Ishikawa (cell line): Measurements from ENCODE around the gene FSD2.

Experiments
- CEBPB ChIP-seq: IDR thresholded peaks from 2 replicates; pipeline ENCODE4 v1.6.1; 2012
- CREB1 ChIP-seq: IDR thresholded peaks from 2 replicates; pipeline ENCODE4 v1.6.1; 2012; ENCODE audit warnings: low read depth
- EGR1 ChIP-seq: IDR thresholded peaks from 2 replicates; pipeline ENCODE4 v1.6.1; 2012
- EP300 ChIP-seq: IDR thresholded peaks from 2 replicates; pipeline ENCODE4 v1.6.1; 2012; ENCODE audit warnings: borderline replicate concordance
- FOXM1 ChIP-seq: IDR thresholded peaks from 2 replicates; pipeline ENCODE4 v1.6.1; 2012; ENCODE audit warnings: low read depth, borderline replicate concordance
- MAX ChIP-seq: IDR thresholded peaks from 2 replicates; pipeline ENCODE4 v1.6.1; 2012
- NFIC ChIP-seq: IDR thresholded peaks from 2 replicates; pipeline ENCODE4 v1.6.1; 2012
- RAD21 ChIP-seq: IDR thresholded peaks from 2 replicates; pipeline ENCODE4 v1.6.1; 2012; ENCODE audit warnings: low read depth
- REST ChIP-seq: IDR thresholded peaks from 2 replicates; pipeline ENCODE4 v1.6.1; 2012; ENCODE audit warnings: low read depth, mild to moderate bottlenecking
- TAF1 ChIP-seq: IDR thresholded peaks from 2 replicates; pipeline ENCODE4 v1.6.1; 2012; ENCODE audit warnings: low read depth, mild to moderate bottlenecking
- TCF12 ChIP-seq: IDR thresholded peaks from 2 replicates; pipeline ENCODE4 v1.6.1; 2012; ENCODE audit warnings: low read depth
- TEAD4 ChIP-seq: IDR thresholded peaks from 2 replicates; pipeline ENCODE4 v1.6.1; 2012
- YY1 ChIP-seq: IDR thresholded peaks from 2 replicates; pipeline ENCODE4 v1.6.1; 2012; ENCODE audit warnings: low read depth
- ZBTB7A ChIP-seq: IDR thresholded peaks from 2 replicates; pipeline ENCODE4 v1.6.1; 2012; ENCODE audit warnings: low read depth
- TF ChIP-seq, protein P1 (sequence below): IDR thresholded peaks from 2 replicates; pipeline ENCODE4 v1.6.1; 2012

The FSD2 gene

GRCh38 chr15:82739086-82739485 is 66.8 kb downstream of the FSD2 start:
- TF ChIP-seq CEBPB (no peak), ZBTB7A (no peak), TEAD4 (no peak), FOXM1 (no peak), TCF12 (no peak)

GRCh38 chr15:82737975-82738374 is 67.9 kb downstream of the FSD2 start:
- TF ChIP-seq RAD21 (no peak), EP300 (no peak), EGR1 (no peak), TCF12 (no peak)

DNA sequence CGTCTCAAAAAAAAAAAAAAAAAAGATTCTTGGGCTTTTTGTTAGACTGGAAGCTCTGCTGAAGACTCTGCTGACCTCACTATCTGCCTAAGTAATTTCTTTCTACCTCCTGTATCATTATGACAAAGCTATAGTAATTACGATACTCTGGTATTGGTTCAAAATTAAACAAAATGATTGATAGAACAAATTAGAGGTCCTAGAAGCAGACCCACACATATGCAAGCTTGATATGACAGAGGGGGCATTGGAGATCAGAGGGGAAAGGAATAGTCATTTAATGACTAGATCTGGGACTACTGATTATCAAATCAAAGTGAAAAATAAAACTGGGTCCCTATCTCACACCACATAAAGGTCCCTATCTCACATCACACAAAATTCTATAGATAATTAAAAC is 74.3 kb downstream of the FSD2 start:
- no peak for TF ChIP-seq NFIC

- TF ChIP-seq EP300 (no peak), YY1 (no peak), CEBPB (no peak), RAD21 (no peak), MAX (no peak), FOXM1 (no peak), ZBTB7A (no peak), TEAD4 (no peak), EGR1 (no peak), TCF12 (no peak), NFIC (no peak)
These were observed 75.8 kb downstream of the FSD2 start for GRCh38 chr15:82730022-82730530.

DNA sequence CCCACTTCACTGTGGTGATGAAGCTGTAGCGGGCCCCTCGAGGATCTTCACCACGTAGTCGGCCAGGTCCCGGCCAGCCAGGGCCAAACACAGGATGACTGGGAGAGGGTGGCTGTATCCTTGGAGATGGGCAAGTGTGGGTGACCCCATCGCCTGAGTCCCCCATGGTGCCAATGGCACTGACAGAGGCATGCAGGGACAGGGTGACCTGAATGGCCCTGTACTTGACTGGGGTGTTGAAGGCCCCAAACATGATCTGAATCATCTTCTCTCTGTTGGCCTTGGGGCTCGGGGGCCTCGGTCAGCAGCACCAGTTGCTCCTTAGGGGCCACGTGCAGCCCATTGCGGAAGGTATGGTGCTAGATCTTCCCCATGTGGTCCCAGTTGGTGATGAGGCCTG is 79.1 kb downstream of the FSD2 start:
- TF ChIP-seq, protein P1, sequence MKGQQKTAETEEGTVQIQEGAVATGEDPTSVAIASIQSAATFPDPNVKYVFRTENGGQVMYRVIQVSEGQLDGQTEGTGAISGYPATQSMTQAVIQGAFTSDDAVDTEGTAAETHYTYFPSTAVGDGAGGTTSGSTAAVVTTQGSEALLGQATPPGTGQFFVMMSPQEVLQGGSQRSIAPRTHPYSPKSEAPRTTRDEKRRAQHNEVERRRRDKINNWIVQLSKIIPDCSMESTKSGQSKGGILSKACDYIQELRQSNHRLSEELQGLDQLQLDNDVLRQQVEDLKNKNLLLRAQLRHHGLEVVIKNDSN: no peak
- TF ChIP-seq RAD21 (no peak), TEAD4 (no peak), REST (no peak), CEBPB (no peak), YY1 (no peak), NFIC (no peak), FOXM1 (no peak), TAF1 (no peak), CREB1 (no peak), ZBTB7A (no peak), EGR1 (no peak), TCF12 (no peak), MAX (no peak), EP300 (no peak)

GRCh38 chr15:82715003-82715402 is 90.9 kb downstream of the FSD2 start:
- TF ChIP-seq ZBTB7A: no peak
- TF ChIP-seq FOXM1: no peak
- no peak for TF ChIP-seq EGR1
- no peak for TF ChIP-seq EP300
- no peak for TF ChIP-seq NFIC
- no peak for TF ChIP-seq TEAD4
- TF ChIP-seq TAF1: no peak
- TF ChIP-seq RAD21: no peak

- TF ChIP-seq CEBPB (no peak), EGR1 (no peak), MAX (no peak), EP300 (no peak), CREB1 (no peak), FOXM1 (no peak), YY1 (no peak), ZBTB7A (no peak), NFIC (no peak), REST (no peak), RAD21 (no peak), TCF12 (no peak), TEAD4 (no peak), TAF1 (no peak)
- TF ChIP-seq, protein P1: no peak
These were observed 91.9 kb downstream of the FSD2 start for GRCh38 chr15:82714016-82714415.
